H1 (cell line): ENCODE measurements around the gene RTL5. TPM values are rescaled to one million over a fixed set of nuclear protein-coding genes. Genes with fewer than 3 reads are reported as not detected.

Experiments
- CTCF ChIA-PET: fragments of 300-600 bp; sonication (Branson Sonifier 250); formaldehyde crosslinking; loops from one replicate; lab custom pipeline; 2021; ENCODE audit not compliant: partially characterized antibody; lab: Charles Lee
- POLR2A ChIA-PET: fragments of 300-600 bp; sonication (Branson Sonifier 250); formaldehyde crosslinking; loops from one replicate; lab custom pipeline; 2021; ENCODE audit warnings: inconsistent platforms; ENCODE audit not compliant: partially characterized antibody; lab: Charles Lee
- DNase-seq, 2 experiments: peaks; one replicate each; pipeline versions ENCODE4 v3.0.0 to v3.0.0-alpha.2; 2010 to 2022; ENCODE audit warnings: low spot score in 2 of 2, low read depth in 1 of 2, mixed read lengths in 1 of 2
- FAIRE-seq: peaks from 2 replicates; lab custom pipeline; 2011; peaks lifted over from hg19 to GRCh38; lab: Jason Lieb, UNC
- H2AFZ ChIP-seq: 2 replicates; pipeline ENCODE4 v1.8.1; 2012; ENCODE audit warnings: low read length, inconsistent platforms
- H2AK5ac ChIP-seq: 2 replicates; pipeline ENCODE4 v1.6.1; 2013; ENCODE audit warnings: low read depth, low read length
- H2BK120ac ChIP-seq: replicated peaks from 2 replicates; pipeline ENCODE3; 2013; ENCODE audit warnings: low read depth, low read length, inconsistent platforms
- H2BK12ac ChIP-seq: 2 replicates; pipeline ENCODE4 v1.6.1; 2013; ENCODE audit warnings: low read depth, low read length
- H2BK15ac ChIP-seq: 2 replicates; pipeline ENCODE4 v1.6.1; 2013; ENCODE audit warnings: low read length
- H2BK20ac ChIP-seq: 2 replicates; pipeline ENCODE4 v1.6.1; 2013; ENCODE audit warnings: low read length
- H2BK5ac ChIP-seq: 2 replicates; pipeline ENCODE4 v1.6.1; 2013; ENCODE audit warnings: low read depth, low read length
- H3K14ac ChIP-seq: 2 replicates; pipeline ENCODE4 v1.6.1; 2013; ENCODE audit warnings: inconsistent platforms; ENCODE audit not compliant: insufficient read length
- H3K18ac ChIP-seq: 2 replicates; pipeline ENCODE4 v1.6.1; 2013; ENCODE audit warnings: low read length; ENCODE audit errors: extremely low read depth
- H3K23ac ChIP-seq: 2 replicates; pipeline ENCODE4 v1.6.1; 2013; ENCODE audit warnings: inconsistent platforms; ENCODE audit not compliant: insufficient read length
- H3K23me2 ChIP-seq: 2 replicates; pipeline ENCODE4 v1.6.1; 2013; ENCODE audit warnings: low read depth, low read length
- H3K27ac ChIP-seq: 2 replicates; pipeline ENCODE4 v1.6.1; 2011; ENCODE audit warnings: low read depth, low read length, inconsistent platforms
- H3K27me3 ChIP-seq, 4 experiments: replicated peaks in 1 of 4; 1 replicate in 1 of 4; 2 replicates in 3 of 4; pipeline versions ENCODE4 v1.6.1 to v1.8.1; 2011 to 2013; ENCODE audit warnings: low read length in 3 of 4, mild to moderate bottlenecking in 3 of 4, inconsistent platforms in 2 of 4, mixed read lengths in 2 of 4, moderate library complexity in 1 of 4; ENCODE audit not compliant: control insufficient read depth in 3 of 4, insufficient read depth in 3 of 4; ENCODE audit errors: extremely low read depth in 1 of 4
- H3K36me3 ChIP-seq, 4 experiments: 2 replicates each; pipeline versions ENCODE4 v1.6.1 to v1.8.1; 2011 to 2013; ENCODE audit warnings: mild to moderate bottlenecking in 4 of 4, low read length in 3 of 4, moderate library complexity in 2 of 4, control low read depth in 1 of 4, inconsistent platforms in 1 of 4; ENCODE audit not compliant: insufficient read depth in 4 of 4, control insufficient read depth in 2 of 4
- H3K4ac ChIP-seq: replicated peaks from 2 replicates; pipeline ENCODE3; 2013; ENCODE audit warnings: low read length, low read depth, mixed read lengths, inconsistent platforms; ENCODE audit not compliant: insufficient read length
- H3K4me1 ChIP-seq, 4 experiments: replicated peaks in 1 of 4; 1 replicate in 1 of 4; 2 replicates in 3 of 4; pipeline versions ENCODE4 v1.6.1 to v1.8.1; 2011 to 2013; ENCODE audit warnings: low read length in 3 of 4, inconsistent platforms in 2 of 4, mixed read lengths in 1 of 4; ENCODE audit not compliant: insufficient read depth in 4 of 4, control insufficient read depth in 3 of 4
- H3K4me2 ChIP-seq, 2 experiments: 2 replicates each; pipeline versions ENCODE4 v1.6.1 to v1.8.1; 2011 to 2013; ENCODE audit warnings: low read depth in 2 of 2, low read length in 2 of 2, control low read depth in 1 of 2, inconsistent platforms in 1 of 2, mild to moderate bottlenecking in 1 of 2; ENCODE audit not compliant: insufficient read depth in 1 of 2
- H3K4me3 ChIP-seq, 4 experiments: fragments of 200-600, 300-600 bp in 1 of 4; sonication (generic), shearing (Covaris generic), sonication (Bioruptor Twin) in 1 of 4; 2 replicates each; pipeline versions ENCODE4 v1.5.1 to v1.8.1; 2011 to 2016; ENCODE audit warnings: low read length in 4 of 4, low read depth in 3 of 4, control low read depth in 2 of 4, inconsistent platforms in 2 of 4, mild to moderate bottlenecking in 2 of 4, mixed read lengths in 1 of 4, moderate library complexity in 1 of 4; ENCODE audit not compliant: insufficient read depth in 2 of 4; ENCODE audit errors: extremely low read depth in 1 of 4
- H3K56ac ChIP-seq: replicated peaks from 2 replicates; pipeline ENCODE3; 2013; ENCODE audit warnings: low read depth, mild to moderate bottlenecking, mixed read lengths, low read length, inconsistent platforms; ENCODE audit not compliant: insufficient read length
- H3K79me1 ChIP-seq: 2 replicates; pipeline ENCODE4 v1.6.1; 2013; ENCODE audit warnings: low read depth, low read length, control low read depth
- H3K79me2 ChIP-seq, 2 experiments: 2 replicates each; pipeline versions ENCODE4 v1.6.1 to v1.8.1; 2012 to 2013; ENCODE audit warnings: low read length in 2 of 2, mild to moderate bottlenecking in 2 of 2, inconsistent platforms in 1 of 2; ENCODE audit not compliant: insufficient read depth in 2 of 2, control insufficient read depth in 1 of 2
- H3K9ac ChIP-seq, 4 experiments: replicated peaks in 1 of 4; 1 replicate in 1 of 4; 2 replicates in 3 of 4; pipeline versions ENCODE4 v1.6.1 to v1.8.1; 2011 to 2013; ENCODE audit warnings: low read depth in 3 of 4, low read length in 3 of 4, control low read depth in 2 of 4, mild to moderate bottlenecking in 2 of 4, moderate library complexity in 2 of 4, inconsistent platforms in 1 of 4; ENCODE audit errors: extremely low read depth in 1 of 4
- H3K9me3 ChIP-seq, 2 experiments: 2 replicates each; pipeline versions ENCODE4 v1.6.1 to v1.8.1; 2012 to 2013; ENCODE audit warnings: mild to moderate bottlenecking in 2 of 2, moderate library complexity in 2 of 2, control low read depth in 1 of 2, inconsistent platforms in 1 of 2, low read depth in 1 of 2, low read length in 1 of 2, mixed read lengths in 1 of 2; ENCODE audit not compliant: insufficient read depth in 2 of 2
- H4K20me1 ChIP-seq, 2 experiments: replicated peaks in 1 of 2; 2 replicates each; pipeline versions ENCODE3 to v1.8.1; 2011 to 2013; ENCODE audit warnings: inconsistent platforms in 2 of 2, low read length in 2 of 2, mild to moderate bottlenecking in 1 of 2; ENCODE audit not compliant: insufficient read depth in 2 of 2, control insufficient read depth in 1 of 2
- H4K5ac ChIP-seq: 2 replicates; pipeline ENCODE4 v1.6.1; 2013; ENCODE audit warnings: low read length, low read depth, mixed read lengths, inconsistent platforms; ENCODE audit not compliant: insufficient read length
- H4K8ac ChIP-seq: 2 replicates; pipeline ENCODE4 v1.8.0; 2013; ENCODE audit warnings: mild to moderate bottlenecking, moderate library complexity, low read length, inconsistent platforms; ENCODE audit not compliant: insufficient read depth; ENCODE audit errors: extremely low read depth
- H4K91ac ChIP-seq: replicated peaks from 2 replicates; pipeline ENCODE3; 2013; ENCODE audit warnings: low read length, mixed read lengths, inconsistent platforms; ENCODE audit not compliant: insufficient read length
- BACH1 ChIP-seq: IDR thresholded peaks from 2 replicates; pipeline ENCODE4 v1.6.1; 2012; ENCODE audit warnings: low read length, improper control_type of control experiment
- BRCA1 ChIP-seq: IDR thresholded peaks from 2 replicates; pipeline ENCODE4 v1.6.1; 2012; ENCODE audit warnings: low read depth, low read length, improper control_type of control experiment
- EZH2 ChIP-seq: fragments of 200-600 bp; sonication (generic); IDR thresholded peaks from 2 replicates; pipeline ENCODE4 v1.7.1; 2012; ENCODE audit warnings: low read depth, mild to moderate bottlenecking, moderate library complexity, low read length, inconsistent platforms; ENCODE audit not compliant: severe bottlenecking
- KDM1A ChIP-seq: fragments of 200-600, 300-600 bp; sonication (generic); IDR thresholded peaks from 2 replicates; pipeline ENCODE4 v1.7.1; 2016; ENCODE audit warnings: mild to moderate bottlenecking, low read length, borderline replicate concordance
- KDM5A ChIP-seq: fragments of 200-600 bp; IDR thresholded peaks from 2 replicates; pipeline ENCODE4 v1.7.1; 2012; ENCODE audit warnings: mild to moderate bottlenecking, low read length, inconsistent platforms, mixed read lengths
- NANOG ChIP-seq: IDR thresholded peaks from 2 replicates; pipeline ENCODE4 v1.6.1; 2011; ENCODE audit warnings: low read length, low read depth, mild to moderate bottlenecking, inconsistent platforms; ENCODE audit not compliant: insufficient read depth, poor library complexity, severe bottlenecking
- NRF1 ChIP-seq: IDR thresholded peaks from 2 replicates; pipeline ENCODE4 v1.6.1; 2011; ENCODE audit warnings: mild to moderate bottlenecking, low read depth, low read length, improper control_type of control experiment
- SIX5 ChIP-seq: IDR thresholded peaks from 2 replicates; pipeline ENCODE4 v1.6.1; 2011; ENCODE audit warnings: mild to moderate bottlenecking, low read depth, low read length
- TCF12 ChIP-seq: IDR thresholded peaks from 2 replicates; pipeline ENCODE4 v1.6.1; 2011; ENCODE audit warnings: low read depth, mild to moderate bottlenecking, low read length
- whole genome bisulfite sequencing, 2 experiments: shearing (Covaris generic) in 1 of 2; methylation state at CpG; one replicate each; pipeline versions ENCODE4 v1.1.6 to v1.1.7; 2013 to 2015; ENCODE audit warnings: low lambda C conversion rate in 2 of 2, mixed read lengths in 2 of 2, inconsistent platforms in 1 of 2, low coverage in 1 of 2, missing lambda C conversion rate in 1 of 2; ENCODE audit not compliant: insufficient replicate concordance in 2 of 2, insufficient coverage in 1 of 2, insufficient read length in 1 of 2; ENCODE audit errors: extremely low coverage in 1 of 2, missing lambda C conversion rate in 1 of 2; 5-methylcytosine and 5-hydroxymethylcytosine counted together
- polyA plus RNA-seq, 7 experiments: library from polyadenylated mRNA; depleted of rRNA in 3 of 7; stranded (reverse) in 5 of 7; unstranded in 2 of 7; fragments of >200 nt in 5 of 7; fragments of 200-250 nt in 2 of 7; gene quantifications; 1 replicate in 5 of 7; 2 replicates in 1 of 7; 4 replicates in 1 of 7; pipeline versions ENCODE4 v1.2.1 to v1.2.3, GENCODE V29; 2011 to 2013; ENCODE audit warnings: missing spikeins in 2 of 7, mixed read lengths in 2 of 7
- total RNA-seq: library from RNA; stranded (reverse); fragmentation: NEBNext Ultra II Directional; extraction: Animal tissue kit (Norgen Biotek cat#: 25700); gene quantifications from 2 replicates; pipeline ENCODE4 v1.2.1, GENCODE V29; 2021
- TF ChIP-seq, protein P1 (sequence below): IDR thresholded peaks from 2 replicates; pipeline ENCODE4 v1.6.1; 2012; ENCODE audit warnings: low read length, inconsistent platforms

Gene RTL5
- total and polyA plus RNA-seq, 2 of the 8 experiments (the other 6 are each of a cell fraction or from before 2014, with no cell fraction given), result 0.57 to 1.9 TPM

DNA sequence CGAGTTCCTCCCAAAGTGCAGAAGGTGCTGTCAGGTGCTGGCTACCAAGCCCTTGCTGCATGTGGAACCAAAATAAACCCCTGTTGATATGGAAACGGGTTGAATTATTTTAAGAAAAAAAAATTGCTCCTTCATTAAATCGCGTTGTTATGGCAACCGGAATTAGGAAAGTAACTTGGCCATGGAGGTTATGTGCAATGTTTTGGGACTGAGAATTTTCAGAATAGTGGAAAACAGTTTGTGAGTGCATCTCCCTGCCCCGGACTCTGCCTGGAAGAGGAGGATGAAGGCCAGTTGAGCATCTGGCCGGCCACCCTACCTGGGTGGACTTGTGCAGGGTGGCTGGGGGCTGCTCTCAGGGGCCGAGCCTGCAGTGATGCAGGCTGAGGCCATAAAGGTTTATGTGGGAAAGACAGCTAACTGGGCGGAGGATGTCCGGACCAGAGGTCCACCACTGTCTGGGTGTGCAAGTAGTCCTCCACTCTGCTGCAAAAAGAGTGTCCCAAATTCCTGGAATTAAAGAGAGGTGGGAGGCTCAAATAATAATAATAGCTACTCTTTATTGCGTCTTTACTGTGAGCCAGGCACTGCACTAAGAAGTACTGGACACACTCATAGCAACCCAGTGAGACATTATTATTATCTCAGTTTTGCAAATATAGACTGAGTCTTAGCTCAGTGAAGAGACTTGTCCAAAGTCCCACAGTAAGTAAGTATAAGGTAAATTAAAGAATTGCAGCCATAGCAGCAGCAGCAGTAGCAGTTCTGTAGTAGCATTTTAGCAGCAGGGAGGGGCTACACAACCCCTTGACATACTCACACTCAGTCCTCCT, 20.6 kb downstream of the RTL5 start:
- no peak overlapping the region for H2BK5ac ChIP-seq
- no peaks in the 10 kb centered on the region for H3K23me2 ChIP-seq
- H3K18ac ChIP-seq, result no peak overlapping the region
- DNase-seq (no peak), FAIRE-seq (no peak)
- no peak overlapping the region for H3K4me3 ChIP-seq
- no peak overlapping the region for H4K91ac ChIP-seq
- no peaks in the 10 kb centered on the region for H3K9me3 ChIP-seq
- H2BK12ac ChIP-seq, result no peak overlapping the region
- no peak overlapping the region for H3K14ac ChIP-seq
- peaks cover 0 to 7% (median 2%) of the 10 kb centered on the region in 4 experiments; a peak in 6 of 7 replicates for H3K4me1 ChIP-seq
- H2BK120ac ChIP-seq, result no peak overlapping the region
- no peak overlapping the region for H2AK5ac ChIP-seq
- ChIA-PET CTCF (interaction anchor here (0.5 to 1.4 kb wide), 2 partner anchors 36 to 38 kb away, joined by 3 to 4 read pairs; no protein-coding TSS in a partner anchor), POLR2A (no interaction called here)
- no peak overlapping the region for H3K4me2 ChIP-seq
- no peak overlapping the region for H3K23ac ChIP-seq
- no peaks in the 10 kb centered on the region for H3K27me3 ChIP-seq
- no peaks in the 10 kb centered on the region for H3K79me2 ChIP-seq
- H3K36me3 ChIP-seq, result no peaks in the 10 kb centered on the region
- H3K4ac ChIP-seq, result no peak overlapping the region
- no peak for TF ChIP-seq KDM1A
- no peak for TF ChIP-seq TCF12
- TF ChIP-seq, protein P1, sequence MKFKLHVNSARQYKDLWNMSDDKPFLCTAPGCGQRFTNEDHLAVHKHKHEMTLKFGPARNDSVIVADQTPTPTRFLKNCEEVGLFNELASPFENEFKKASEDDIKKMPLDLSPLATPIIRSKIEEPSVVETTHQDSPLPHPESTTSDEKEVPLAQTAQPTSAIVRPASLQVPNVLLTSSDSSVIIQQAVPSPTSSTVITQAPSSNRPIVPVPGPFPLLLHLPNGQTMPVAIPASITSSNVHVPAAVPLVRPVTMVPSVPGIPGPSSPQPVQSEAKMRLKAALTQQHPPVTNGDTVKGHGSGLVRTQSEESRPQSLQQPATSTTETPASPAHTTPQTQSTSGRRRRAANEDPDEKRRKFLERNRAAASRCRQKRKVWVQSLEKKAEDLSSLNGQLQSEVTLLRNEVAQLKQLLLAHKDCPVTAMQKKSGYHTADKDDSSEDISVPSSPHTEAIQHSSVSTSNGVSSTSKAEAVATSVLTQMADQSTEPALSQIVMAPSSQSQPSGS, result no peak
- no peak for TF ChIP-seq EZH2
- no peak for TF ChIP-seq BRCA1
- TF ChIP-seq KDM5A, result no peak
- TF ChIP-seq BACH1, result no peak
- TF ChIP-seq SIX5, result no peak
- no peak for TF ChIP-seq NRF1
- no peak for TF ChIP-seq NANOG
- H4K20me1 ChIP-seq, result peaks cover 0 to 2% of the 10 kb centered on the region in 2 experiments
- no peak overlapping the region for H4K5ac ChIP-seq
- no peak overlapping the region for H2AFZ ChIP-seq
- H2BK15ac ChIP-seq, result no peak overlapping the region
- H4K8ac ChIP-seq, result no peak overlapping the region
- no peak overlapping the region for H3K27ac ChIP-seq
- H2BK20ac ChIP-seq, result no peak overlapping the region
- H3K9ac ChIP-seq, result no peak overlapping the region
- H3K56ac ChIP-seq, result no peak overlapping the region
- no peaks in the 10 kb centered on the region for H3K79me1 ChIP-seq
- 90% methylated on average over 11 of the region's 11 CpGs; no CpG with 5 or more reads in 1 of the 2 experiments for WGBS, 2 experiments
